ENCODE data around the gene SACS.
A peak's percentile ranks its signal among the peaks of the same experiment; 100 is the strongest.
"Not testable (repeated sequence)": the region's sequence is repeated elsewhere in the genome, so short reads cannot be mapped to it uniquely, and the experiment has no call there.

SACS gene

DNA sequence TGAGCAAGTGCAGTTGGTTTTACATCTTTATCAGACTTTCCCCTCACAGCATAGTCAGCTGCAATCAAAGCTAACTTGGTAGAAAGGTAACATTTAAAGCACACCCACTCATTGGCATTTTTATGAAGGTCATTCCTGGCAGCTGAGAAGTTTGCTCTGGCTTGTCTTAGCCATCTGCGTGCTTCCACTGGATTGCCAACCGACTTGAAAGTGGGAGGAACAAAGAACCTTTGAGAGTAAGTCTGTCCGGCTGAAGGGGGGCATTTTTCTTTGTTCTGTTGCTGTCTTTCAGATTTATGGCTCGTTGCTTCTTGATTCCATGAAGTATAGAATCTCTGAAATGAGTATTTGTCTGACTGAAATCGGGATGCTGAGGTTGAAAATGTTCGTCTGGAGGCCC lies 103.1 kb downstream of the SACS start:
- Mint-ChIP-seq H3K27me3 (no peaks in the 10 kb centered on the region), H3K27ac (no peak overlapping the region), H3K4me1 (ENCODE audit: low read depth) (no peaks in the 10 kb centered on the region), H3K9me3 (peaks cover 40% of the 10 kb centered on the region), H3K36me3 (ENCODE audit: low read depth) (peaks cover 56% of the 10 kb centered on the region), H3K4me3 (no peak overlapping the region)

DNA sequence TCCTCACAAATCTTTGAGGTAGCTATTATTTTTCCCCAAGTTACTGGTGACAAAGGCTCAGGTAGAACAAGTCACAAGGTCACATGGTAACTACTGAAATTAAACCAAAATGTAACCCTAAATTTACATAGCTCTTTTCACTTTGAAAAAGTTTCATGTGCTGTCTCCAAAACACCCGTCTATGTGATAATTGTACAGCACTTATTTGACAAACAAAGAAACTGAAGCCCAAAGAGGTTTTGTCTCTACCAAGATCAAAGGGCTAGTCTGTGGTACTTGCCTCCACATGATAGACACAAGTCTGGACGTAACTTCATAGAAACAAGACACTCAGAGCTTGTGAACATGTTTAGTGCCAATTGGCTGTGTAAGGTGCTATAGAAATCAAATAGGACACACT lies 108.3 kb downstream of the SACS start:
- peaks cover 7% of the 10 kb centered on the region for H3K27me3 Mint-ChIP-seq
- H3K4me1 Mint-ChIP-seq (ENCODE audit: low read depth), result peaks cover 25% of the 10 kb centered on the region
- no peak overlapping the region for H3K27ac Mint-ChIP-seq
- H3K4me3 Mint-ChIP-seq, result no peak overlapping the region
- H3K36me3 Mint-ChIP-seq (ENCODE audit: low read depth), result peaks cover 8% of the 10 kb centered on the region
- H3K9me3 Mint-ChIP-seq, result no peaks in the 10 kb centered on the region

DNA sequence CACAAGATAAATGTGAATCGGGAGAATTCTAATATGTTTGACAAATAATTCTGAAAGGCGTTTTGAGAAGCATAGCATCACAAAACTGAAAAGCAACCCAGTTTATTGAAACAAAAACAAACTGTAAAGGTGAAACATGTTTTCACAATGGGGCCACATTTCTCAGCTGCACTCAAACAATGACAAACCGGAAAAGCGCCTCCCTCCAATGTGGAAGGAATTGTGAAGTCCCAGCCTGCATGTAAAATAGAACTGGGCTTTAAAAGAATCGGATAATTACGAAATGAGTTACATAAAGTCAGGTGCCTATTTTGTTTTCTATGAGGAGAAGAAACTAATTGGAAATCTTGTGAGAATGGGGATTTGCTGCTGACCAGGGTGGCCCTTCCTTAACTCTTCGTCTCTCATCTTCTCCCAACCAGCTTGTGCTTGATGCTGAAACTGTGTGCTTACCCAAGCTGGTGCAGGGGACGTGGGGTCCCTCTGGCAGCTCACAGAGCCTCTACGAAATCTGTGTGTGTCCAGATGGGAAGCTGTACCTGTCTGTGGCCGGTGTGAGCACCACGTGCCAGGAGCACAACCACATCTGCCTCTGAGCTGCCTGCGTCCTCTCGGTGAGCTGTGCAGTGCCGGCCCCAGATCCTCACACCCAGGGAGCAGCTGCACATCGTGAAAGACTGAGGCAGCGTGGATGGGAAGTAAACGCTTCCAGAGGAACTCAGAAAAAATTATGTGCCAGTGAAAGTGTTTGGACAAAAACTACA lies 109.4 kb downstream of the SACS start:
- Mint-ChIP-seq H3K4me1 (ENCODE audit: low read depth) (peaks cover 32% of the 10 kb centered on the region), H3K36me3 (ENCODE audit: low read depth) (no peaks in the 10 kb centered on the region), H3K9me3 (no peaks in the 10 kb centered on the region), H3K27me3 (peaks cover 7% of the 10 kb centered on the region), H3K27ac (no peak overlapping the region), H3K4me3 (no peak overlapping the region)

DNA sequence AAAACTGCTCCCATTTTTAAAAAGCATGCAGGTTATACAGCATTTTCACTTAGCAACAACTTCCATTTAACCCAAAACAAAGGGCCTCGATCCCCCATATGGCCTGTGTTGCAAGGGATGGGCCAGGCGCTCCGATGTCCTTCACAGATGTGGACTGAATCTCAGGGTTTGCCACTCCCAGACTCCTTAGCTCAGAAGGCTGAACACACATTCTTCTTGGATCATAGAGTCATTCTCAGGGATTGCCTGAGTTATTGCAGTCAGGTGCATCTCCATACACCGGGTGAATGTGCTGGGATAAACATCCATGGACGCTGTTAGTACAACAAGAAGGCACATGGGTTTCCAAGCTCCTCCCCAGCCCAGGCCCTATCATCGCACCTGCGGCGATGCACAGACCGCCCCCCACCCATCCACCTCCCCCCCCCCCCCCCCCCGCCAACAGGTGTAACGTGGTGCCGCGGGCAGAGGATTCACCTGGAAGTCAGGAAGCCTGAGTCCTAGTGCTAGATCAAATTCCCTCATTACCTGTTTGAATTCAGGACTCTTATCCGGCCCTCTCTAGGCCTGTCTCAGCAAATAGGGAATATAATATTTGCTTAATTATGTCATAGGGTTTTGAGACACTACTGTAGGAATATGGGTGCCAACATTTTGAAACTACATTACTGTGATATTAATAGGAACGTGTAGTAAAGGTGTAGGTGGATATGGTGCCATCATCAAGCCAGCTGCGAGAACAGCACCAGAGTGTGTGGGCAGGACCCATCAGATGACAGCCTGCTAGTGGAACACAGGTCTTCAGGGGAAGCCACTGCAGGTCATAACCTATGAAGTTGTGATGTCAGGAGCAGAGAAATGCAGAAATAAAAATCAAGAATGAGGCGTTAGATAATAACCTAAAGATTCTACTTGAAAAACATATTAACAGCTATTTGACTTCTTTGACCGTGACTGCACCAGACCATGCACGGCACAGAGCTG lies 110.9 kb downstream of the SACS start:
- H3K9me3 Mint-ChIP-seq, result no peaks in the 10 kb centered on the region
- H3K4me1 Mint-ChIP-seq (ENCODE audit: low read depth), result peaks cover 33% of the 10 kb centered on the region
- H3K27me3 Mint-ChIP-seq, result peaks cover 7% of the 10 kb centered on the region
- H3K27ac Mint-ChIP-seq, result no peak overlapping the region
- no peaks in the 10 kb centered on the region for H3K36me3 Mint-ChIP-seq (ENCODE audit: low read depth)
- H3K4me3 Mint-ChIP-seq, result no peak overlapping the region

DNA sequence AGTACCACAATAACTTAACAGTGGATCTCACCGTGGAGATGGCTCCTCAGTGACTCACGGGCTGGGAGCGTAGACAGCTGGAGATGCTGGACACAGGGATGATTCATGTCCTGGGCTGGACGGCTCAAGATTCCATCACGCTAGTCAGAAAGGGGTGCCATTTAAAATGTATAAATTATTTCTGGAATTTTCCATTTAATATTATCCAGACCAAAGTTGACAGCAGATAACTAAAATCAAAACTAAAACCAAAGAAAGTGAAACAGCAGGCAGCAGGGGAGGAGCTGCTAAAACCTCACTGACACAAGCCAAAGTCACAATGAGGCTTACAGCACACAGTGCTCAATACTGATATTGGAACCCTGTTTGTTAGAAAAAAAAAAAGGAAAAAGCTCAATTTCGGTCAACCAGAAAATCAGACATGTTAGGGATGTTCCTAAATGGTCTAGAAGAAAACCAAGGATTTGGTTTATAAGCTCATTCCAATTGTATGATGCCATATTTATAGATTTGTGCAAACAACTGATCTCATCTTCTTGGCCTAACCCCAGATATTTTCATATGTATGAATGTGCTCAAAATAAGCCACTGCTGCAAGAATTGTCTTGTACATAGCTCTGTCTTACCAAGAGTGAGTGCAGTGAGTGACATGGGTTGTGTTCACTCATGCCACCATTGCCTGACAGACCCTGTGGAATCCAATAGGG lies 111.8 kb downstream of the SACS start:
- H3K27ac Mint-ChIP-seq, result no peak overlapping the region
- H3K4me1 Mint-ChIP-seq (ENCODE audit: low read depth), result peaks cover 33% of the 10 kb centered on the region
- peaks cover 7% of the 10 kb centered on the region for H3K27me3 Mint-ChIP-seq
- H3K9me3 Mint-ChIP-seq, result no peaks in the 10 kb centered on the region
- peak overlapping the region; percentile 63 for H3K4me3 Mint-ChIP-seq
- no peaks in the 10 kb centered on the region for H3K36me3 Mint-ChIP-seq (ENCODE audit: low read depth)

DNA sequence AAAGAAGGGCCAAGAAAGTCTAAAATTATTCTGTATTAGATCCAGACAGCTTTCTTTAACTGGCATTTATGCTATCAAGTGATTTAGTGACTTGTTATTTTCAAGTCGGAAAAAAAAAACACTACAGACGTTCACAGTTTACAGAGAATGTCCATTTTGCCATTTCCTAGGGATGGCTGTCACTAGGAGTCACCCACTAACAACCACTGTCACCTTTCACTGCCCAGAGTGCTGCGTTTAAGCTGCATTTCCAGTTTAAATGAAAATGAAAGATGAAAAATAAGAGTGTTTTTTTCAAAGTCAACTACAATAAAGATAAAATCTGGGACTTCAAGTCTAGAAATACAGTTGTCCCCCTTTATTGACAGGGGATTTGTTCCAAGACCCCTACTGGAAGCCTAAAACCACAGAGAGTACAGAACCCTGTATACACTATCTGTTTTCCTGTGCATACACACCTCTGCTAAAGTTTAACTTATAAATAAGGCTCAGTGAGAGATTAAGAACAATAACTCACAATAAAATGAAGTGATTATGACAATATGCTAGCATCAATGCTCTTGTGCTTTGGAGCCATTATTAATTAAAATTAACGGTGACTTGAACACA lies 112.5 kb downstream of the SACS start:
- peaks cover 7% of the 10 kb centered on the region for H3K27me3 Mint-ChIP-seq
- H3K9me3 Mint-ChIP-seq, result no peaks in the 10 kb centered on the region
- H3K4me3 Mint-ChIP-seq, result peak overlapping the region; percentile 63
- H3K27ac Mint-ChIP-seq, result no peak overlapping the region
- H3K4me1 Mint-ChIP-seq (ENCODE audit: low read depth), result peaks cover 33% of the 10 kb centered on the region
- H3K36me3 Mint-ChIP-seq (ENCODE audit: low read depth), result no peaks in the 10 kb centered on the region

DNA sequence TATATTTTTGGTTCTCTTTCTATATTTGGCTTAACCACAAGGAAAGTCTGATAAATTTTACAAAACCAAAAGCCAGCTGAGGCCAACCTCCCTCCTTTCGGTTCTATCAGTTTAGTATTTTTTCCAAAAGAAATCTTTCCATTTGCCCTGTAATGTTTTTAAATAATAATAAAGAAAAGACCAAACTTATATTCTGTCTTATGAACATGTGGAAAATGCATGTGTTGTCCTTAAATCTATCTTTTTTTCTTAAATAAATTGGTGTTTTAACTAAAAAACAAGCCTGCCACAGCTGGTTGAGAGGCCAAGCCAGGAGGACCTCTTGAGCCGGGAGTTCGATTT lies 113.6 kb downstream of the SACS start:
- H3K4me1 Mint-ChIP-seq (ENCODE audit: low read depth), result peaks cover 33% of the 10 kb centered on the region
- H3K36me3 Mint-ChIP-seq (ENCODE audit: low read depth), result no peaks in the 10 kb centered on the region

DNA sequence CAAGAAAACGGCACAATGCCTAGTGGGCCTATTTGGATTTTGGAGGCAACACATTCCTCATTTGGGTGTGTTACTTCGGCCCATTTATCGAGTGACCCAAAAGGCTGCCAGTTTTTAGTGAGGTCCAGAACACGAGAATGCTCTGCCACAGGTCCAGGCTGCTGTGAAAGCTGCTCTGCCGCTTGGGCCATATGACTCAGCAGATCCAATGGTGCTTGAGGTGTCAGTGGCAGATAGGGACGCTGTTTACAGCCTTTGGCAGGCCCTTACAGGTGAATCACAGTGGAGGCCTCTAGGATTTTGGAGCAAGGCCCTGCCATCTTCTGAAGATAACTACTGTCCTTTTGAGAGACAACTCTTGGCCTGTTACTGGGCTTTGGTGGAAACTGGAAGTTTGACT lies 118.7 kb downstream of the SACS start:
- H3K27ac Mint-ChIP-seq; H3K4me1 Mint-ChIP-seq (ENCODE audit: low read depth); H3K9me3 Mint-ChIP-seq; H3K4me3 Mint-ChIP-seq; H3K36me3 Mint-ChIP-seq (ENCODE audit: low read depth): not testable (repeated sequence)
- peaks cover 13% of the 10 kb centered on the region for H3K27me3 Mint-ChIP-seq

More for the DNA sequence above, 113.6 kb downstream of the SACS start:
- Mint-ChIP-seq H3K4me3 (no peak overlapping the region), H3K9me3 (no peaks in the 10 kb centered on the region), H3K27me3 (peaks cover 7% of the 10 kb centered on the region), H3K27ac (no peak overlapping the region)

DNA sequence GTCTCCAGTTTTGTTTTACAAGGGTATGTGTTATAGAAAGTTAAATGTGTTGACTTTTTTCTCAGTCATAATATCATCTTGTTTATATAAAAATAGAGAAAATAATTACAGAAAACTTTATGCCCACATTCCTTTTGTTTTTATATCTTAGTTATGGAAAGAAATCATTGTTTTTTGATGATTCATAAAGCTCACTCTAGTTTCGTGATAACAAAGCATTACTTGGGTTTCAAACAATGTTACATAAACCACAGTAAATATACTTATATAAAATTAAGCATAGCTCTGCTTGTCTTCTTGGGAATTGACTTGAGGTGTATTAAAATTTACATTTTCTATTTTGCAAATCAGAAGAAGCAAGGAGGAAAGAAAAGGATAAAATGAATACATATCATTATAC lies 140.9 kb downstream of the SACS start:
- Mint-ChIP-seq H3K27me3 (peaks cover 5% of the 10 kb centered on the region), H3K4me1 (ENCODE audit: low read depth) (no peaks in the 10 kb centered on the region), H3K27ac (no peak overlapping the region), H3K9me3 (no peaks in the 10 kb centered on the region), H3K36me3 (ENCODE audit: low read depth) (no peaks in the 10 kb centered on the region), H3K4me3 (no peak overlapping the region)

DNA sequence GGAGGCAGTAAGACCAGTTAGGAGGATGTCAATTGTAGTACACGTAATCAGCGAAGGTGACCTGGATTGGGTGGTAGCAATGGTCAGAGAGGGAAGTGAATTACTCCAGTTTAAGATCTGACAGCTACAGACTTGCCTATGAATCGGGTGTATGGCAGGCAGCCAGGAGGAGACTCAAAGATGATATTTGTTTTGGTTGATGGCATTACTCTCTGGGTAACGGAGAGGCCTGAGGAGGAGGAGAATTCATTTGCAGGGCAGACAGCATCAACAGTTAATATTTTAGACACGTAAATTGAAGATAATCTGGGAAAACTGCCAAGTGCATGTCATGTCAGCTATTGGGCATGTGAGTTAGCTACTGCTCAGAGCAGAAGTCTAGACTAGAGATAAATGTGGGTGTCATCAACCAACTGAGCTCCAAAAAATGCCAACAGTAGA lies 143.6 kb downstream of the SACS start:
- Mint-ChIP-seq H3K4me3 (no peak overlapping the region), H3K36me3 (ENCODE audit: low read depth) (no peaks in the 10 kb centered on the region)

DNA sequence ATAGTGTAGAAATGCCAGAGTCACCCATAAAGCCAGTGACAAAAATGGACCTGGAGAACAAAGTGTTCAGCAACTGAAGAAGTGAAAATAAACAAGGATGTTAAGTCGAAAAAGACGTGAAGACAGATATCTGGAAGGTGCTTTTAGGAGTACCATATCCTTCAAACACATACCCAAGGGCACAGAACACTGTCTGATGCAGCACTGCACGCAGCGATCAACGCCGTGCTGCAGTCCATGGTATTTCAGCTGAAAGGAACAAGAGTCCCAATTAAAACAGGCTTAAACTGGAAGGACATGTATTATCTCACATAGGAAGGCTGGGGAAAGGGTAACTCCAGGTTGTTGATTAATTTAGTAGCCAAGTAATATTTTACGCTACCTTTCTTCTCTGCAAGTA lies 144.5 kb downstream of the SACS start:
- Mint-ChIP-seq H3K36me3 (ENCODE audit: low read depth) (no peaks in the 10 kb centered on the region), H3K27ac (no peak overlapping the region), H3K9me3 (no peaks in the 10 kb centered on the region), H3K4me3 (no peak overlapping the region), H3K4me1 (ENCODE audit: low read depth) (no peaks in the 10 kb centered on the region), H3K27me3 (peaks cover 13% of the 10 kb centered on the region)

More for the DNA sequence above, 143.6 kb downstream of the SACS start:
- Mint-ChIP-seq H3K27me3 (peaks cover 9% of the 10 kb centered on the region), H3K4me1 (ENCODE audit: low read depth) (no peaks in the 10 kb centered on the region), H3K27ac (no peak overlapping the region), H3K9me3 (no peaks in the 10 kb centered on the region)

DNA sequence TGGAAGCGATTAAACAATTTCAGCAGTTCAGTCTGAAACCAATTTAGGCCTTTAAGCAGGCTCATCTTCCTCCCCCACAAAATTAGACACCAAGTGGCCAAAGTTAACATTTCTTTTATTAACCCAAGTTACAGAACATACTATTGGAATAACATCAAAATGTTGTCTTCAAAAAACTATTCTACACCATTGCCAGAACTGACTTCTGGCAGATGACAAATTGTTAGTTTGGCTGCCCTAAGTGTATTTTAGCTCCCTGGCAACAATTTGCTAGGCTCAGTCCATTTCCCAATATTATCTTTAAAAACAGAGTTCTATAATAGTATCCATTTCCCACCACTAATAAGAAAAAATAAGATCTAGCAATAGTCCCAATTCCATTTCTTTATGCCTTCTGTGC lies 144.9 kb downstream of the SACS start:
- Mint-ChIP-seq H3K27ac (no peak overlapping the region), H3K27me3 (peaks cover 14% of the 10 kb centered on the region), H3K4me3 (no peak overlapping the region), H3K9me3 (no peaks in the 10 kb centered on the region), H3K4me1 (ENCODE audit: low read depth) (no peaks in the 10 kb centered on the region), H3K36me3 (ENCODE audit: low read depth) (no peaks in the 10 kb centered on the region)

DNA sequence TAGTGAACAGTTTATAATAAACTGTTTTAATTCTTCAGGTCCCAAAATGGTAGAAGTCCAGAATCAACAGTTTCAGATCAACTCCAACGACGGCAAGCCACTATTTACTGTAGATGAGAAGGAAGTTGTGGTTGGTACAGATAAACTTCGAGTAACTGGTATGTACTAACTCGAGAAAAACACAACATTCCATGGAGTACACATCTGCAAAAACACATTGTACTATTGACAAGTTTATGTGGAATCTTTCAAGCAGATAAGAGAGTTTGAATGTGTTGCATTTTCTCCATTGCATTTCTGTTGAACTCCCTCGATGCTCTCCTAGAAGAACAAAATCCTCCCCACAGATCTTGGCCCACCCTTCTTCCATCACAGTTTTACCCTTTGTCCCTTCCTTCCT lies 154.2 kb downstream of the SACS start:
- peaks cover 12% of the 10 kb centered on the region for H3K27me3 Mint-ChIP-seq
- no peaks in the 10 kb centered on the region for H3K36me3 Mint-ChIP-seq (ENCODE audit: low read depth)
- no peaks in the 10 kb centered on the region for H3K9me3 Mint-ChIP-seq
- no peaks in the 10 kb centered on the region for H3K4me1 Mint-ChIP-seq (ENCODE audit: low read depth)
- no peak overlapping the region for H3K4me3 Mint-ChIP-seq
- no peak overlapping the region for H3K27ac Mint-ChIP-seq
